Measurements from ENCODE around the gene FRMD4A.

The FRMD4A gene

DNA sequence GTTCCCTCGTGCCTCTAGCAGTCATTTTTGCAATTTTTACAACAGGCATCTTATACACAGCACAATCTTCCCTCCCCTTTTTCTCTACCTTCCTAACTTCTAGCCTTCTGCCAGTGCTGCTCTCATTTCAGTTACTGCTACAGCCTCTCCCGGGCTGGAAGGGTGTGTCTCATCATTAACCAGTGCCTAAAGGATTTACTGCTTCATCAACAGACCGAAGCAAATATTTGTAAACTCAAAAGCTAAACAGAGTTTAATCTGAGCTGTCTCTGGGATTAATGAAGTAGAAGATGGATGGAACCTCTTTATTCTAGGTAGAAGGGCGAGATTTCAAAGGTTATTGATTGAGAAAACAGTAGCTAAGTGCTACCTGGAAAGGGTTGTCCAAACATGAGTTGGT, 649.6 kb downstream of the FRMD4A start:
- H3K4me3 ChIP-seq (ENCODE audit: control insufficient read depth, low read depth, low read length): no peak overlapping the region
- no peak for DNase-seq (ENCODE audit: low read depth)
- TF ChIP-seq, protein P1, sequence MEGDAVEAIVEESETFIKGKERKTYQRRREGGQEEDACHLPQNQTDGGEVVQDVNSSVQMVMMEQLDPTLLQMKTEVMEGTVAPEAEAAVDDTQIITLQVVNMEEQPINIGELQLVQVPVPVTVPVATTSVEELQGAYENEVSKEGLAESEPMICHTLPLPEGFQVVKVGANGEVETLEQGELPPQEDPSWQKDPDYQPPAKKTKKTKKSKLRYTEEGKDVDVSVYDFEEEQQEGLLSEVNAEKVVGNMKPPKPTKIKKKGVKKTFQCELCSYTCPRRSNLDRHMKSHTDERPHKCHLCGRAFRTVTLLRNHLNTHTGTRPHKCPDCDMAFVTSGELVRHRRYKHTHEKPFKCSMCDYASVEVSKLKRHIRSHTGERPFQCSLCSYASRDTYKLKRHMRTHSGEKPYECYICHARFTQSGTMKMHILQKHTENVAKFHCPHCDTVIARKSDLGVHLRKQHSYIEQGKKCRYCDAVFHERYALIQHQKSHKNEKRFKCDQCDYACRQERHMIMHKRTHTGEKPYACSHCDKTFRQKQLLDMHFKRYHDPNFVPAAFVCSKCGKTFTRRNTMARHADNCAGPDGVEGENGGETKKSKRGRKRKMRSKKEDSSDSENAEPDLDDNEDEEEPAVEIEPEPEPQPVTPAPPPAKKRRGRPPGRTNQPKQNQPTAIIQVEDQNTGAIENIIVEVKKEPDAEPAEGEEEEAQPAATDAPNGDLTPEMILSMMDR (conservative IDR thresholded peaks at IDR 0.05; ENCODE audit: control insufficient read depth, insufficient read depth, low read depth, low read length): no peak

DNA sequence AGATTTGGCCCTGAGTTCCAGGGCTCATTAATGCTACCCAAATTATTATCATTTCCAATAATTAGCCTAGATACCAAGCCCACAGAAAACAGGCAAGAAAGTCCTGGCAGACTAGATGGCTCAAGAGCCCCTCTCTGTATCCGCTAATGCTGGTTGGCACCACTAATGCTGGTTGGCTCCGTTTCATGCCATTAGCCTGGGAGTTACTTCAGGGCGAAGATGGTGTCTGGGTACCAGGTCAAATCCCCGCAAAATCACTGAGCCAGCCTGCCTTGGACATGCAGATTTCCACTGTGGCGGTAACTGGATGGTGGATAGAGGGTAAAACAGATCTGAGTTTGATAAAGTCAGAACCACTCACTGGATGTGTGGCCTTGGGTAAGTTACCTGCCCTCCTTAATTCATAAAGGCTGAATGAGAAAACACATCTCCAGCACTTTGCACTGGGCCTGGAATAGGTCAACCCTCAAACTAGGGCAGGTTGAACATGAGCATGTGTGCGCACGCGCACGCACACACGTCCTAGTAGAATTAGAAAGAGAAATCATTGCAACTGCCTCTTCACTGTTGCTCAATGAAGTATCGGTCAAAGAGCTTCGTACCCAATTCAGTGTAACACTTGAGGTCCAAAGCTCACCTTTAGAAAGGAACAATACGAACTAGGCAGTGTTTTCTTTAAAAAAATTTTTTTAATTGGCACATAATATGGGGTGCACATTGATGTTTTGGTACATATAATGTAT, 652.5 kb downstream of the FRMD4A start:
- no peak overlapping the region for H3K4me3 ChIP-seq (ENCODE audit: control insufficient read depth, low read depth, low read length)
- TF ChIP-seq, protein P1 (conservative IDR thresholded peaks at IDR 0.05; ENCODE audit: control insufficient read depth, insufficient read depth, low read depth, low read length): no peak
- DNase-seq (ENCODE audit: low read depth): no peak

DNA sequence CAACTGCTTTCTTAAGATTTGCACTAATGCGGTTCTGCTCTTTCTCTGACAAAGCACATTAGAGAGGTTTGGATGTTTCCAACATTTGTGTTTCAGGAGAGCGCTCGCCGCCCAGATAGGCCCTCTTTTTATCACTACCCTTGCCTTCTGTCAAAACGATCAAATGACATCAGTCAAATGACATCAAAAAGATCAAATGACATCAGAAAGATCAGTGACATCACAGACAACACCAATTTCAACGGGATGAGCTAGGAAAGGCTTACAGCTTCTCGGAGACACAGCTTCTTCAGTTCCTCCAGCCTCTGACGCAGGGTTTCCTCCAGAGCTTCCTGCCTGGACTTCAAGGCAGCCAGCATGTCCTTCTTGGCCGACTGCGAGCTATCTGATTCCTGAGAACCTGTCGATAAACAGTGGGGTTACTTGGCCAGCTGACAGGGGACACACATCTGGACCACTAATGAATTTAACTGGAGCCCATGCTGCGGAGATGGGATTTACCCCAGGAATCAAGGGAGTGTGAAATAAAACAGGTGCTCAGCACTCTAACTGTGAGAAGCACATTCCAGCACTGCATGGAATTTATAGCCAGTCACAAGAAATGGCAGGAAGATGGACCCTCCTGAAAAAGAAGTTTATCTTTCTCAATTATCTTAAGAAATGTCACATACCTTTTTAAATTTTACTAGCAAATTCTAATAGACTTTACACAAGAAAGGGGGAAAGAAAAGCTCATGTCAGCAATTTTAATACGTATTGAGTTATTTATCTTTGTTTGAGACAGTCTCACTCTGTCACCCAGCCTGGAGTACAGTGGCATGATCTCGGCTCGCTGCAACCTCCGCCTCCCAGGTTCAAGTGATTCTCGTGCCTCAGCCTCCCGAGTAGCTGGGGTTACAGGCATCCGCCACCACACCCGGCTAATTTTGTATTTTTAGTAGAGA, 655.8 kb downstream of the FRMD4A start:
- TF ChIP-seq, protein P1 (conservative IDR thresholded peaks at IDR 0.05; ENCODE audit: control insufficient read depth, insufficient read depth, low read depth, low read length): no peak
- no peak for DNase-seq (ENCODE audit: low read depth)
- no peak overlapping the region for H3K4me3 ChIP-seq (ENCODE audit: control insufficient read depth, low read depth, low read length)

DNA sequence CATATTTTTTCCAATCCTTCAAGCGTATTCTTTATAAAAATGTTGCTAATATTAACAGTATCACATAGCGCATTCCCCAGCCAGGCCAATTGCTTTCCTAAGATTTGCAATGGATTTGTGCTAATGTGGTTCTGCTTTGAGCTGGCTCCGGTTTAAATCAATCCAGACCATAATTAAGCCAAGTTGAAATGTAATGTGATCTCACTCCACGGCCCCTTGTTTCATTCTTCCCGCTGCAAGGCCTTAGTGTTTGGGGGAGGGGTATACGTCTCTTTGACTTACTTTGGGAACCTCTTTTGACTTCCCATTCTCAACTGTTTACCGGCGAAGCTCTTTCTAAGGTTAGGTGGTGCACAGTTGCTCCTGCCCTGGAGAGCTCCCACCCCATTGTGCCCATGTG, 657.6 kb downstream of the FRMD4A start:
- no peak overlapping the region for H3K4me3 ChIP-seq (ENCODE audit: control insufficient read depth, low read depth, low read length)
- DNase-seq (ENCODE audit: low read depth): no peak
- TF ChIP-seq, protein P1 (conservative IDR thresholded peaks at IDR 0.05; ENCODE audit: control insufficient read depth, insufficient read depth, low read depth, low read length): no peak

DNA sequence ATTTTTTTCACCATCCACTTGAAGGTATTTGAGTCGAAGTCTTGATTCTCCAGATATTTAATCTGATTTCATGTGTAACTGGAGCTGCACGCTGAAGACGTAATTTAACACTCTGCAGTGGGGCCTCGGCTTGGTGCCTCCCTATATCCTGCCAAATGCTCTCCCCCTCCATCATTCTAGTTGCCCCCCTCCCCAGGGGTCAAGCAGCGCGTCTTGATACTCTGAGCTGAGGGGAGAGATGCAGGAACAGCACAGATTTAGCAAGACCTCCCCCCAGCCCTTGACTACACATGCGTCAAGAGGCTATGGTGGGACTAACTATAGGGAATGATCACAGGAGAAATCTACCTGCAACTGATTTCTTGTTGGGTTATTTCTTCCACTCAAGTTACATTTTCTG, 658.2 kb downstream of the FRMD4A start:
- DNase-seq (ENCODE audit: low read depth): no peak
- H3K4me3 ChIP-seq (ENCODE audit: control insufficient read depth, low read depth, low read length): no peak overlapping the region
- TF ChIP-seq, protein P1 (conservative IDR thresholded peaks at IDR 0.05; ENCODE audit: control insufficient read depth, insufficient read depth, low read depth, low read length): no peak

DNA sequence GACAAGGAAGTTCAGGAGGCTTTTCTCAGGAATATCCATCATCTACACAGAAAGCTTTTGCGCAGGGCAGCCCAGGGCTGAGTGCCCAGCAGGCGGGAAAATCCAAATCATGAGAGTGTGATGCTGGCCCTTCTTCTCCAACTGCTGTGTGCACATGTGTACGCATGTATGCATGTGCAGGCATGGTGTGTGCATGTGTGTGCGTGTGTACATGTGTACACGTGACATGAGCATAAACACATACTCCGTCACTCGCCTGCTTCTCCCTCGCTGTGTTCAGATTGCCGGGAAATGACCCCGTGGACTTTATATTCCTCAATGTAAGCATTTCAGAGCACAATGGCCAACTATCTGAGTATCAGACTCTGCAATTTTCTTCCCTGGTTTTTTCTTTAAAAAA, 658.8 kb downstream of the FRMD4A start:
- no peak for DNase-seq (ENCODE audit: low read depth)
- H3K4me3 ChIP-seq (ENCODE audit: control insufficient read depth, low read depth, low read length): no peak overlapping the region
- TF ChIP-seq, protein P1 (conservative IDR thresholded peaks at IDR 0.05; ENCODE audit: control insufficient read depth, insufficient read depth, low read depth, low read length): no peak
